Measurements from ENCODE around the gene RIPK3.

The RIPK3 gene

GRCh38 chr14:24325963-24326362 is 13.8 kb downstream of the RIPK3 start:
- in situ Hi-C loops (cut with MboI; ENCODE audit: low sequenced_read_pairs): loop anchor here (25.0 kb wide), 1 partner anchor 286 kb away; the partner anchor contains the start of gene GZMH

- in situ Hi-C loops (cut with MboI; ENCODE audit: low sequenced_read_pairs): loop anchor here (25.0 kb wide), 1 partner anchor 287 kb away; the partner anchor contains the start of gene GZMH
Observed at GRCh38 chr14:24325041-24325530, 14.7 kb downstream of the RIPK3 start.

- in situ Hi-C loops (cut with MboI; ENCODE audit: low sequenced_read_pairs): no loop called here
Observed at GRCh38 chr14:24324024-24324423, 15.8 kb downstream of the RIPK3 start.

GRCh38 chr14:24323341-24323740 is 16.4 kb downstream of the RIPK3 start:
- in situ Hi-C loops (cut with MboI; ENCODE audit: low sequenced_read_pairs): no loop called here

- in situ Hi-C loops (cut with MboI; ENCODE audit: low sequenced_read_pairs): no loop called here
Observed at GRCh38 chr14:24322672-24323071, 17.1 kb downstream of the RIPK3 start.

GRCh38 chr14:24321212-24321975 is 18.4 kb downstream of the RIPK3 start:
- in situ Hi-C loops (cut with MboI; ENCODE audit: low sequenced_read_pairs): no loop called here

GRCh38 chr14:24317141-24317928 is 22.5 kb downstream of the RIPK3 start:
- in situ Hi-C loops (cut with MboI; ENCODE audit: low sequenced_read_pairs): no loop called here

- in situ Hi-C loops (cut with MboI; ENCODE audit: low sequenced_read_pairs): no loop called here
Observed at GRCh38 chr14:24316597-24316950, 23.2 kb downstream of the RIPK3 start.

- in situ Hi-C loops (cut with MboI; ENCODE audit: low sequenced_read_pairs): no loop called here
Observed at GRCh38 chr14:24315807-24316596, 23.8 kb downstream of the RIPK3 start.

GRCh38 chr14:24315243-24315806 is 24.5 kb downstream of the RIPK3 start:
- in situ Hi-C loops (cut with MboI; ENCODE audit: low sequenced_read_pairs): no loop called here

GRCh38 chr14:24314377-24315193 is 25.2 kb downstream of the RIPK3 start:
- in situ Hi-C loops (cut with MboI; ENCODE audit: low sequenced_read_pairs): no loop called here

GRCh38 chr14:24313913-24314312 is 25.9 kb downstream of the RIPK3 start:
- in situ Hi-C loops (cut with MboI; ENCODE audit: low sequenced_read_pairs): no loop called here

GRCh38 chr14:24312736-24313507 is 26.9 kb downstream of the RIPK3 start:
- in situ Hi-C loops (cut with MboI; ENCODE audit: low sequenced_read_pairs): no loop called here

- in situ Hi-C loops (cut with MboI; ENCODE audit: low sequenced_read_pairs): no loop called here
Observed at GRCh38 chr14:24311837-24312615, 27.8 kb downstream of the RIPK3 start.

- in situ Hi-C loops (cut with MboI; ENCODE audit: low sequenced_read_pairs): no loop called here
Observed at GRCh38 chr14:24310646-24311604, 28.9 kb downstream of the RIPK3 start, which contains the start of gene LTB4R. TSS of gene LTB4R (plus strand) at chr14:24311502. CDS start at chr14:24315652, 4,150 bp downstream.

- in situ Hi-C loops (cut with MboI; ENCODE audit: low sequenced_read_pairs): no loop called here
Observed at GRCh38 chr14:24310265-24310645, 29.5 kb downstream of the RIPK3 start.

- in situ Hi-C loops (cut with MboI; ENCODE audit: low sequenced_read_pairs): no loop called here
Observed at GRCh38 chr14:24309538-24310264, 30.1 kb downstream of the RIPK3 start, which contains the start of gene LTB4R2. TSS of gene LTB4R2 (plus strand) at chr14:24310140. CDS start at chr14:24310665, 525 bp downstream.

All from HL-60/S4 treated with phorbol 12-myristate 13-acetate at 8.2 ng/mL for 4 days and 3 days (cell line).